WERI-Rb-1 (cell line): ENCODE measurements around the gene DEFB124.
"Not testable (repeated sequence)": the region's sequence is repeated elsewhere in the genome, so short reads cannot be mapped to it uniquely, and the experiment has no call there.

ENCODE experiments used
- DNase-seq: peaks from one replicate; pipeline ENCODE4 v3.0.0-alpha.2; 2020
- H3K27ac ChIP-seq: fragments of 250-450 bp; sonication (Bioruptor Pico); 2 replicates; pipeline ENCODE4 v1.5.1; 2020; ENCODE audit warnings: mild to moderate bottlenecking, moderate library complexity
- H3K27me3 ChIP-seq: fragments of 250-450 bp; sonication (Bioruptor Pico); 2 replicates; pipeline ENCODE4 v1.5.1; 2021; ENCODE audit warnings: mild to moderate bottlenecking, low read depth, moderate library complexity; ENCODE audit not compliant: insufficient read depth, severe bottlenecking
- H3K36me3 ChIP-seq: fragments of 250-450 bp; sonication (Bioruptor Pico); 2 replicates; pipeline ENCODE4 v1.5.1; 2020; ENCODE audit warnings: mild to moderate bottlenecking, moderate library complexity
- H3K4me3 ChIP-seq: 2 replicates; pipeline ENCODE4 v1.5.1; 2011; ENCODE audit warnings: low read depth, mild to moderate bottlenecking, control low read depth, low read length
- H3K9me3 ChIP-seq: fragments of 250-450 bp; sonication (Bioruptor Pico); 2 replicates; pipeline ENCODE4 v1.5.1; 2021; ENCODE audit warnings: mild to moderate bottlenecking, moderate library complexity; ENCODE audit not compliant: severe bottlenecking
- TF ChIP-seq, protein P1 (sequence below): IDR thresholded peaks from 2 replicates; pipeline ENCODE4 v1.5.1; 2011; ENCODE audit warnings: low read depth, mild to moderate bottlenecking, control low read depth, inconsistent platforms, low read length

DEFB124 gene, protein sequence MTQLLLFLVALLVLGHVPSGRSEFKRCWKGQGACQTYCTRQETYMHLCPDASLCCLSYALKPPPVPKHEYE

DNA sequence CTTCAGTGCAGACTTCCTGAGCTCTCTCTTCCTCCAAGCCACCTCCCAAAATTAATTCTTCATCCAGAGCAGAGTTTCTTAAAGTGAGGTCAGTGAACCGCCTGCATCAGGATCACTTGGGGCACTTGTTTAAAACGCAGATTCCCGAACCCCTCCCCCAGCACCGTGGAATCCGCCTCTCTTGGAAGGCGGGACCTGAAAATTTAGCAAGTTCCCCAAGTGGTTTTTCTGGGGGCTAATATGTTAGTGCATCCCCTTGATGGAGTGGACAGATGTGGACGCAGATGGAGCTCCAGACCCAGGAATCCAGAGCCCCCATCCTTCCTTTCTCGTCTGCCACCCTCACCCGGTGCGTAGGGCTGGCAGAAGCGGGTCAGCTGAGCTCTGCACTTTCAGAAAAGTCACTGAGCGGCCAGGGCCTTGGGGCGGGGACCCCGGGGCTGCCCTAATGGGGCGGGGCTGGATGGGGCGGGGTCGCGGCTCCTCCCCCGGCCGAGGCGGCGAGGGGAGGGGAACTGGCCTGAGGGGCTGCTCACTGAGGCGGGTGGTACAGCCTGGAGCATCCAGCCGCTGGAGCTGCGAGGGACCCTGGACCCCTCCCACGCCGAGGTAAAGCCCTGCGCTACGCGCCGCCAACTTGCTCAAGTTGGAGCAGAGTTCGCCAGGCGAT lies at the start of gene DEFB124, which contains the start of gene REM1:
Gene DEFB124 (minus strand): TSS at position 370 of the 670 bp plus-strand sequence. CDS start 2,114 bp downstream, outside the sequence.
Gene REM1 (plus strand): TSS at position 531 of the 670 bp plus-strand sequence. CDS start 1,158 bp downstream, outside the sequence.
- Histone ChIP-seq H3K9me3 (no peaks in the 10 kb centered on the region), H3K36me3 (no peaks in the 10 kb centered on the region), H3K4me3 (no peak within 1 kb of the TSS), H3K27me3 (no peaks in the 10 kb centered on the region), H3K27ac (no peak within 1 kb of the TSS)
- DNase-seq: no peak
- TF ChIP-seq, protein P1, sequence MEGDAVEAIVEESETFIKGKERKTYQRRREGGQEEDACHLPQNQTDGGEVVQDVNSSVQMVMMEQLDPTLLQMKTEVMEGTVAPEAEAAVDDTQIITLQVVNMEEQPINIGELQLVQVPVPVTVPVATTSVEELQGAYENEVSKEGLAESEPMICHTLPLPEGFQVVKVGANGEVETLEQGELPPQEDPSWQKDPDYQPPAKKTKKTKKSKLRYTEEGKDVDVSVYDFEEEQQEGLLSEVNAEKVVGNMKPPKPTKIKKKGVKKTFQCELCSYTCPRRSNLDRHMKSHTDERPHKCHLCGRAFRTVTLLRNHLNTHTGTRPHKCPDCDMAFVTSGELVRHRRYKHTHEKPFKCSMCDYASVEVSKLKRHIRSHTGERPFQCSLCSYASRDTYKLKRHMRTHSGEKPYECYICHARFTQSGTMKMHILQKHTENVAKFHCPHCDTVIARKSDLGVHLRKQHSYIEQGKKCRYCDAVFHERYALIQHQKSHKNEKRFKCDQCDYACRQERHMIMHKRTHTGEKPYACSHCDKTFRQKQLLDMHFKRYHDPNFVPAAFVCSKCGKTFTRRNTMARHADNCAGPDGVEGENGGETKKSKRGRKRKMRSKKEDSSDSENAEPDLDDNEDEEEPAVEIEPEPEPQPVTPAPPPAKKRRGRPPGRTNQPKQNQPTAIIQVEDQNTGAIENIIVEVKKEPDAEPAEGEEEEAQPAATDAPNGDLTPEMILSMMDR: no peak

DNA sequence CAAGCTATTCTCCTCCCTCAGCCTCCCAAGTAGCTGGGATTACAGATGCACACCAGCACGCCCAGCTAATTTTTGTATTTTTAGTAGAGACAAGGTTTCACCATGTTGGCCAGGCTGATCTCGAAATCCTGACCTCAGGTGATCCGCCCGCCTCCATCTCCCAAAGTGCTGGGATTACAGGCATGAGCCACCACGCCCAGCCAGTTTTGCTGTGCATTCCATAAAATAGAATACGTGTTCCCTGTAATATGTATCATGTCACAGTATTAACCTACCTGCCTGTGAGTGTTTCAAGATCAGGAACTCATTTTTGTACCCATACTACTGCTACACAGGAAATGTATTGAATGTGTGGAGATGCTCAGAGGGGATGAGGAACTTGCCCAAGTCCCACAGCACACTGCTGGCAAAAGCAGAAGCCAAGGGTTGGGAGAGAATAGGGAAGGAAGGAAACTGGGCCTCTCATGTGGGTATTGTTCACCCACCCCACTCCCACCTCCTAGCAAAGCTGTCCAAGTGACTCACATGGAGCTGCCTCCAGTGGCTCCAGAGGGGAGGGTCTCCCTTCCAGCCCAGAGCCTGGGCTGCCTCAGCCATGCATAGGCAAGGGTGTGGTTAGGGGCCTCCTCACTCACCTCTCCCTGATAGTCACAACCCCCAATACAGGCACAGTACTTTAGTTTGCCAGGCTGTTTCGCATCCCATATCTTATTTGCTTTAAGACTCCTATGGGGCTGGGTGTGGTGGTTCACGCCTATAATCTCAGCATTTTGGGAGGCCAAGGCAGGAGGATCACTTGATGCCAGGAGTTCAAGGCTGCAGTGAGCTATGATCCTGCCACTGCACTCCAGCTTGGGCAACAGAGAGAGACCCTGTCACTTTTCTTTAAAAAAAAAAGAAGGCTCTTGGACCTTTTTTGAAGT lies 48.7 kb upstream of the DEFB124 start:
- H3K36me3 ChIP-seq: peaks cover 41% of the 10 kb centered on the region

DNA sequence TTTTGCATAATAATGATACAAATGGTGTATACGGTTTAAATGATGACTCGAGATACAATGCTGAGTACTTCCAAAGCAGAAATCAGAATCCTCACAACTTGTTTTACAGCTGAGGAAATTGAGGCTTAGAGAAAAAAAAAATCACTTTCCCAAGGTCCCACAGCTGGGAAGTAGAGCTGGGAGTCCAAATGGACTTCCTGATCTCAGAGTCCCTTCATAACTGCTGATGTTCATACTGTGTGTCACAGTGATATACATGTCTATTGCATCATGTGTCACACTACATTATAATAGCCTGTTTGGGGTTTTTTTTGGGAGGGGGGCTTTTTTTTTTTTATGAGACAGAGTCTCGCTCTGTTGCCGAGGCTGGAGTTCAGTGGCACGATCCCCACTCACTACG lies 47.8 kb upstream of the DEFB124 start:
- H3K27me3 ChIP-seq: no peaks in the 10 kb centered on the region
- no peak overlapping the region for H3K4me3 ChIP-seq
- H3K27ac ChIP-seq: no peak overlapping the region
- TF ChIP-seq, protein P1: no peak
- DNase-seq: no peak
- no peaks in the 10 kb centered on the region for H3K9me3 ChIP-seq
- H3K36me3 ChIP-seq: peaks cover 36% of the 10 kb centered on the region

More for the DNA sequence above, 48.7 kb upstream of the DEFB124 start:
- H3K9me3 ChIP-seq: no peaks in the 10 kb centered on the region
- no peak for DNase-seq
- H3K4me3 ChIP-seq: no peak overlapping the region
- TF ChIP-seq, protein P1: no peak
- H3K27ac ChIP-seq: no peak overlapping the region
- H3K27me3 ChIP-seq: no peaks in the 10 kb centered on the region

DNA sequence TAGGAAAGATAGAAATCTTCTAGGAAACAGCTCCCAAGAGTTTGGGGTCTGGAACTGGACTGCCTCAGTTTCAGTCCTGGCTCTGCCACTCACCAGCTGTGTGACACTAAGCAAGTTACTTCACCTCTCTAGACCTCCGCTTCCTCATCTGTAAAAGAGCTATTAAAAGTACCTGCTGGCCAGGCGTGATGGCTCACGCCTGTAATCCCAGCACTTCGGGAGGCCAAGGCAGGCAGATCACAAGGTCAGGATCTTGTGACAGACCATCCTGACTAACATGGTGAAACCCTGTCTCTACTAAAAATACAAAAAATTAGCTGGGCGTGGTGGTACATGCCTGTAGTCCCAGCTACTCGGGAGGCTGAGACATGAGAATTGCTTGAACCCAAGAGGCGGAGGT lies 46.3 kb upstream of the DEFB124 start:
- DNase-seq, H3K9me3 ChIP-seq, H3K4me3 ChIP-seq, H3K27ac ChIP-seq, H3K27me3 ChIP-seq: not testable (repeated sequence)
- peaks cover 40% of the 10 kb centered on the region for H3K36me3 ChIP-seq

DNA sequence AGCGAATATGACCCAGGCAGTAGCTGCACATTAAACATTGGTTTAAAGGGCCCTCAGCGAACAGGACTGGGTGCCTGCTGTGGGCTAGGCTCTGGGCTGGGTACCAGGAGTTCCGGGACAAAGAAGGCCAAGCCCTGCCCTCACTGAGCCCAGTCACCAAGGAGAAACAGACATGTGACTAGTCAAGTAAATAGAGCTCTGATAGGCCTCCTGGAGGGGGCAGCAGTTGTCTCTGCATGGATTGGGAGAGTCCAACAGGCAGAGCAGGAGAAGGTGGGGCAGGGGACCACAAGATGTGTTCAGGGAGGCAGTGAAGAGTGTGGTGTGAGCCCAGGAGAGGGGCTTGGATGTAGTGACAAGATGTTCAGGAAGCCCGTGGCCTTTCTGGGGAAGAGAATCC lies 42.4 kb upstream of the DEFB124 start:
- peak; percentile 78 for DNase-seq
- Histone ChIP-seq H3K36me3 (peaks cover 43% of the 10 kb centered on the region), H3K4me3 (no peak overlapping the region), H3K9me3 (no peaks in the 10 kb centered on the region), H3K27ac (no peak overlapping the region), H3K27me3 (no peaks in the 10 kb centered on the region)
- TF ChIP-seq, protein P1: peak; percentile 68

DNA sequence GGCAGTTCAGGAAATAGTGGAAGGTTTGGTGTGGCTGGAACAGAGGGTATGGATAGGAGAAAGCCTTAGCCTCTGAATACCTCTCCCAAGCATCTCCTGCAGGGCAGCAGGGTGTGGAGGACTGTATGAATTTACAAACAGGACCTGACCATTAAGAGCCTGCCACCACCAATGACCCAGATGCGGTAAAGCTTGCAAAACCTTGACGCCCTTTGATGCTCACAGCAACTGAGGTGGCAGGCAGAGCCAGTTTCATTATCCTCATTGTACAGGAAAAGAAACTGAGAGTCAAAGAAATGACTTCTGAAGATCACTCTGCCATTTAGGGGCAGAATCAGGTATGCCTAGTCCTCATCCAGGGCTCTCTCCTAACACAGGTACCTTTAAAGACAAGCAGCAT lies 41.7 kb upstream of the DEFB124 start:
- TF ChIP-seq, protein P1: no peak
- Histone ChIP-seq H3K27ac (no peak overlapping the region), H3K36me3 (peaks cover 39% of the 10 kb centered on the region), H3K4me3 (no peak overlapping the region), H3K27me3 (no peaks in the 10 kb centered on the region), H3K9me3 (no peaks in the 10 kb centered on the region)
- no peak for DNase-seq
